Activated naive CD4-positive, alpha-beta T cell treated with anti-CD3 and anti-CD28 coated beads for 36 hours (primary cell): ENCODE data around the gene ZFTA. TPM values are rescaled to one million over a fixed set of nuclear protein-coding genes. Genes with fewer than 3 reads are reported as not detected.

Experiments
- CTCF ChIA-PET: fragments of 350-600 bp; sonication (Branson Sonifier 250); formaldehyde crosslinking; loops from one replicate; lab custom pipeline; 2021; ENCODE audit warnings: antibody characterized with exemption; lab: Charles Lee
- DNase-seq: peaks from one replicate; pipeline ENCODE4 v3.0.0-alpha.2; 2020
- H3K27ac Mint-ChIP-seq: one replicate; pipeline ENCODE4 v1.8.0; 2021; ENCODE audit warnings: mild to moderate bottlenecking, mixed read lengths
- H3K27me3 Mint-ChIP-seq: one replicate; pipeline ENCODE4 v1.8.0; 2021; ENCODE audit warnings: low read depth, mixed read lengths
- H3K36me3 Mint-ChIP-seq: one replicate; pipeline ENCODE4 v1.8.0; 2021; ENCODE audit warnings: low read depth, mixed read lengths
- H3K4me1 Mint-ChIP-seq: one replicate; pipeline ENCODE4 v1.8.0; 2021; ENCODE audit warnings: low read depth, mixed read lengths
- H3K4me3 Mint-ChIP-seq: one replicate; pipeline ENCODE4 v1.8.0; 2021; ENCODE audit warnings: mild to moderate bottlenecking, moderate library complexity, mixed read lengths
- H3K9me3 Mint-ChIP-seq: one replicate; pipeline ENCODE4 v1.8.0; 2021; ENCODE audit warnings: mixed read lengths
- intact Hi-C: fragments of 100-400 bp; cut with micrococcal nuclease; formaldehyde crosslinking; loops from one replicate; pipeline ENCODE4 v1.15.1; 2023
- total RNA-seq, 2 experiments: library from RNA; stranded (reverse); gene quantifications; one replicate each; pipeline ENCODE4 v1.2.3, GENCODE V29; 2021

ZFTA gene
- total RNA-seq, 2 experiments from 2014 or later: 0.91 TPM

DNA sequence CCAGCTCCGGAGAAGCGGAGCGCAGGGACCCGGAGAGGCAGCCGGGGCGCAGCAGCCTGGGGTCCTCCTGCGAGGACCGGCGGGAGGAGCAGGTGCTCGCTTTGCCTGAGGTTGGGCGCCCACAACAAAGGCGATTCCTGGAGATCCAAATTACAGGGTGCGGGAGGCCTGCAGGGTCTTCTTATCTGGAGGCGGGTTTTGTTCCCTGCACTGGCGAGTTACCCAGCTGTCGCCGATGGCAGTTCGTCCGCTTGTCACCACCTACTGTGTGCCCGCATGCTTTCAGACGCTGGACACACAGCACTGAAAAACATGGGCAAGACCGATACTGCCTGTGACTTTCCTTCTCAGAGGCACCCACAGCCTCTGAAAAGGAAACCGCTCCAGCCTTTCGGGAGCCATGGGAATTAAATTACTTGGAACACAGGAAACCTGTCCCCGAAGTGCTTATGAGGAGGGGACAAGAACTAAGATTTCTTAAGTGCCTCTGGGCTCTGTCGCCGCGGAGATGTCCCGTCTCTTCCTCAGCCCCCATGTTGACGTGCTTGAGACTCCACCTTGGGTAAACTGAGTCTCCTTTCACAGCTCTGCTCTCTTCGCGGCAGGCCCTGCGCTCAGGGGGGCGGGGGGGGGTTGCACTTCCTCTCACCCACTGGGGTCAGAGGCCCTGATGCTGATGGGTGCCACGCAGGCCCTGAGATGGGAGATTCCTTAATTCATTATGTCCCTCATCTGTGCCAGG, 1.3 kb upstream of the ZFTA start:
- no peak overlapping the region for H3K27ac Mint-ChIP-seq
- intact Hi-C loops: loop anchor here (2.0 to 5.0 kb wide), 3 partner anchors 69 to 167 kb away; partner anchors contain the start of genes MARK2 and NAA40
- CTCF ChIA-PET: interaction anchor here (0.6 kb wide), 1 partner anchor 131 kb away, joined by 3 read pairs; no protein-coding TSS in a partner anchor
- H3K9me3 Mint-ChIP-seq: no peaks in the 10 kb centered on the region
- H3K4me1 Mint-ChIP-seq: peaks cover 11% of the 10 kb centered on the region
- H3K36me3 Mint-ChIP-seq: peaks cover 2% of the 10 kb centered on the region
- peaks cover 12% of the 10 kb centered on the region for H3K27me3 Mint-ChIP-seq
- peak overlapping the region; percentile 50 for H3K4me3 Mint-ChIP-seq
- no peak for DNase-seq

DNA sequence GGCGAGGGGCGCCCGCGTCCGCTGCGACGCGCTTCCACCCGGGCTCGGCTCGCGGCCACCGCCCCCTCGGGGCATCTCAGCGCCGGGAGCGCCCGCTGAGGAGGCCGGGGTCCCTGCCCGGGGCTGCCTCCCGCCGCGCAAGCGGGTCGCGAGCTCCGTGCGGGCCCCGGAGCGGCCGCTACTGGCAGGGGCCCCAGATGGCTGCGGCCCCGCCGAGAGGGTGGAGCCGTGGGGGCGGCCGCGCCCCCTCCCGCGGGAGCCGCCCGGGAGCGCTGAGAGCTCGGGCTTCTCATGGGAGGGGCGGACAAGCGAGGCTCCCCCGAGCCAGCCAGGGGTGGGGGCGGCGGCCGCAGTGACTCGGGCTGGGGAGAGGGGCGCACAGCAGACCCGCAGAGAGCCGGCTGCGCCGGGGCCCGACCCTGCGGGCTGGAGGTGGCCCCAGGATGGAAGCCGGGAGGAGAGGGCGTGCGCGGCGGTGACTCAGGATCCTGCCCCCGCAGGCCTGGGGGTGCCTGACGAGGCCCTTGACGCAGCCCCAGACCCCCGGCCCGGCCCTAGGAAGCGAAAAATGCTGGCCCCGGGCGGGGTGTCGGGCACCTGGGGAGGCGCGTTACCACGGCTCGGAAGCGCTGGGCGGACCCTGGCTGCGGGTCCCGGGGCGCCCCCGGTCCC, 603 bp upstream of the ZFTA start:
- H3K4me3 Mint-ChIP-seq: peak overlapping the region; percentile 32
- peak; percentile 32 for DNase-seq
- CTCF ChIA-PET: interaction anchor here (2.9 to 3.0 kb wide), 2 partner anchors 12 to 176 kb away, joined by 10 to 17 read pairs; no protein-coding TSS in a partner anchor
- intact Hi-C loops: loop anchor here (2.0 to 5.0 kb wide), 3 partner anchors 70 to 168 kb away; partner anchors contain the start of genes MARK2 and NAA40
- no peak overlapping the region for H3K27ac Mint-ChIP-seq
- peaks cover 11% of the 10 kb centered on the region for H3K4me1 Mint-ChIP-seq
- H3K36me3 Mint-ChIP-seq: peaks cover 2% of the 10 kb centered on the region
- H3K27me3 Mint-ChIP-seq: peaks cover 12% of the 10 kb centered on the region
- no peaks in the 10 kb centered on the region for H3K9me3 Mint-ChIP-seq

DNA sequence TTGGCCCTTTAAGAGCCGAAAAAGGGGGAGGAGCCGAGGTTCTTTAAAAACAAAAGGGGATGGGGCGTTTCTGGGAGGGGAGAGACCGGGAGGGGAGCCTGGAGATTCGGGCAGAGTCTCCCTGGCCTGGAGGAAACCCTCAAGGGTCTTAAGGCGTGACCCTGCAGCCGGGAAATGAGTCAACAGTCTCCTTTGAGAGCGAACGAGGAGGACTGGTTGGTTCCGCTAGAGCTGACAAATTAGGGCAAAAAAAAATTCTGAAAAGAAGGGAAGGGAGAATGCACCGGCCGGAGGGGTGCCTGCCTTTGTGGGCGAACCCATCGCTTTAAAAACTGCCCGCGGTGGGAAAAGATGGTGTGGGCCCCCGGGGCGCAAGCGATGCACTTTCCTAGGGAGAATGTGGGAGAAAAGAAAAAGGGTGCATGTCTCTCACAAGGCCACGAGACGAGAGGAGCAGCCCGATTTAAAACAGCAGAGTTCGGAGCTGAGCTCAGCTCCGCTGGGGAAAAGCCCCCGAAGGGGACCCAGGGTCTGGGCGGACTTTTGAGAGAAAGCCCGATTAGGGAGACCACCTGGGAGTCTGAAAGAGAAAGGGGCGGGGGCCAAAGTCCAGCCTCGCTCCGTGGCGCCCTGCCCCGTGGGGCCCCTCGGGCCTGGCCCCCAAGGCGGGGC, 874 bp downstream of the ZFTA start:
- Mint-ChIP-seq H3K27me3 (peaks cover 12% of the 10 kb centered on the region), H3K4me1 (peaks cover 11% of the 10 kb centered on the region), H3K9me3 (no peaks in the 10 kb centered on the region), H3K36me3 (peaks cover 2% of the 10 kb centered on the region), H3K4me3 (peak overlapping the region; percentile 88), H3K27ac (no peak overlapping the region)
- peak; percentile 34 for DNase-seq
- intact Hi-C loops: loop anchor here (1.0 to 5.0 kb wide), 4 partner anchors 71 to 381 kb away; partner anchors contain the start of genes MARK2 and NAA40
- CTCF ChIA-PET: interaction anchor here (0.6 to 3.0 kb wide), 12 partner anchors 11 to 313 kb away, joined by 3 to 17 read pairs (median 4); no protein-coding TSS in a partner anchor

DNA sequence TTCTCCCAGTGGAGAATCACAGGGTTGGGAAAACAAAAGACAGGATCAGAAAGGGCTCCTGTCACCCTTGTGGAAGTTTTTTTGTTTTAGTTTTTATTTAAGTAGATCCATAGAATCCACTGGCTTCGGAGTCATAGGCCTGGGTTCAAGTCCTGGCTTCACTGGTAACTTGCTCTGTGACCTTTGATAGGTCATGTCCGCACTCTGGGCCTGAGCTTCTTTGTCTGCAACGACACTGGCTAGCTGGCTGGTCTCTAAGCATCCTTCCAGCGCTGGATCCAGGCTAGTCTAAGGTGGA, 1.4 kb downstream of the ZFTA start:
- no peak for DNase-seq
- H3K36me3 Mint-ChIP-seq: peaks cover 2% of the 10 kb centered on the region
- peaks cover 10% of the 10 kb centered on the region for H3K27me3 Mint-ChIP-seq
- no peak overlapping the region for H3K27ac Mint-ChIP-seq
- H3K4me1 Mint-ChIP-seq: peaks cover 11% of the 10 kb centered on the region
- intact Hi-C loops: loop anchor here (5.0 kb wide), 1 partner anchor 170 kb away; the partner anchor contains the start of gene NAA40
- H3K9me3 Mint-ChIP-seq: no peaks in the 10 kb centered on the region
- CTCF ChIA-PET: interaction anchor here (0.6 to 3.0 kb wide), 11 partner anchors 10 to 312 kb away, joined by 3 to 17 read pairs (median 4); no protein-coding TSS in a partner anchor
- peak overlapping the region; percentile 88 for H3K4me3 Mint-ChIP-seq

DNA sequence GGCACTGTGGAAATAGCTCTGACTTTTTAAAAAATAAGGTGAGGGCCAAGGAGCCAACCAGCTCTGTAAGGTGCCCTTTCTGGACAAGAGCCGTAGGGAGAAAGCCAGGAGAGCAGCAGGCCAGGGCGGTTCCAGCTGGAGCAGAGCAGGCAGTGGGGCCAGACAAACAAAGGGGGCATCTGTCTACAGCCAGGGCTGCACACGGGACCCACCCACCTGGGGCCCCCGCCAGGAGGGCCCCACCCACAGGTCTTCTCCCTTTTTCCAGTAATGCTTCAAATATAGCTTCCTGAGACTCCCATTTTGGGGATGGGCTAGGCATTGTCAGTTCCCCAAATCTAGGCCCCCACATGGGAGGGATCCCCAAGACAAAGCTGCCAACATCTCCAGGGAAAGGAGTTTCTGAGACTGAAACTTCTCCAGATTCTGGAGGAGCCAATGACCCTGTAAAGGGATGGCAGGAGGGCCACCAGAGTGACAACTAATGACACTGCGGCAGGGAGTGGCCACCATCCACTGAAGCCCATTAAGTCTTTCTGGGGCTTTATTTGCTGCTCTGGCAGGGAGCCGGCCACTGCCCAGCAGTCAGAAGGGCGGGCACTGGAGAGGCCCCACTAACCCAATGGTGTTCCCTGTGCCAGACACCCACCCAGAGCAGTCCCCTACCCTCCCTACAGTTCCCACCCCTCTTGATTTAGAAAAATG, 1.9 kb downstream of the ZFTA start:
- peaks cover 11% of the 10 kb centered on the region for H3K4me1 Mint-ChIP-seq
- H3K9me3 Mint-ChIP-seq: no peaks in the 10 kb centered on the region
- H3K27ac Mint-ChIP-seq: no peak overlapping the region
- no peak for DNase-seq
- CTCF ChIA-PET: interaction anchor here (0.6 to 3.0 kb wide), 5 partner anchors 10 to 312 kb away, joined by 3 to 17 read pairs (median 7); no protein-coding TSS in a partner anchor
- H3K27me3 Mint-ChIP-seq: peaks cover 9% of the 10 kb centered on the region
- H3K36me3 Mint-ChIP-seq: peaks cover 2% of the 10 kb centered on the region
- intact Hi-C loops: loop anchor here (5.0 kb wide), 1 partner anchor 171 kb away; the partner anchor contains the start of gene NAA40
- no peak overlapping the region for H3K4me3 Mint-ChIP-seq

DNA sequence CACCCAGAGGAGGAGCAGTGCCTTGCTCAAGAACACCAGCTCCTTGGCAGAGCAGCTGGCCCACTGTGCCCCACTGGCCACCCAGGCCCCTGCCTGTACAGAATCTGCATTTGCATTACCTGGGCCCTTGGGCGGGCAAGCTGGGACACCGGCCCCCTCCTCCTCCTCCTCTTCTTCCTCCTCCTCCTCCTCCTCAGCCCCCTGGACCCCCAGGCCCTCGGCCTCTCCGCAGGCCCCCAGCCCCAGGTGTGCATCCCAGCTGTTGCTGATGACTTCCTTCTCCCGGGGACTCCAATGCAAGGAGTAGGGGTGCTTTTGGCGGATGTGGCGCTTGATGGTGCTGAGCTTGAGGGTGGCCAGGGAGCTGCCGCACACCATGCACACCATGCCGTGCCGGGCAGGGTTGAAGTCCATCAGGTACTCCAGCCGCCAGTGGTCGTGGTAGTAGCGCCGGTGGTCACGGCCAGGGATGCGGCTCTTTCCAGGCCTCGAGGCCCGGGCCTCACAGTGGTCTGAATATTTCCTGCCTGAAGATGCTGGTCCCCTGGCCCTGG, 2.8 kb downstream of the ZFTA start:
- Mint-ChIP-seq H3K27ac (no peak overlapping the region), H3K9me3 (no peaks in the 10 kb centered on the region), H3K27me3 (peaks cover 8% of the 10 kb centered on the region), H3K4me1 (peaks cover 11% of the 10 kb centered on the region), H3K36me3 (peaks cover 2% of the 10 kb centered on the region), H3K4me3 (no peak overlapping the region)
- intact Hi-C loops: loop anchor here (5.0 kb wide), 1 partner anchor 172 kb away; the partner anchor contains the start of gene NAA40
- no peak for DNase-seq
- CTCF ChIA-PET: interaction anchor here (1.5 to 2.9 kb wide), 2 partner anchors 72 to 179 kb away, joined by 7 to 17 read pairs; no protein-coding TSS in a partner anchor

DNA sequence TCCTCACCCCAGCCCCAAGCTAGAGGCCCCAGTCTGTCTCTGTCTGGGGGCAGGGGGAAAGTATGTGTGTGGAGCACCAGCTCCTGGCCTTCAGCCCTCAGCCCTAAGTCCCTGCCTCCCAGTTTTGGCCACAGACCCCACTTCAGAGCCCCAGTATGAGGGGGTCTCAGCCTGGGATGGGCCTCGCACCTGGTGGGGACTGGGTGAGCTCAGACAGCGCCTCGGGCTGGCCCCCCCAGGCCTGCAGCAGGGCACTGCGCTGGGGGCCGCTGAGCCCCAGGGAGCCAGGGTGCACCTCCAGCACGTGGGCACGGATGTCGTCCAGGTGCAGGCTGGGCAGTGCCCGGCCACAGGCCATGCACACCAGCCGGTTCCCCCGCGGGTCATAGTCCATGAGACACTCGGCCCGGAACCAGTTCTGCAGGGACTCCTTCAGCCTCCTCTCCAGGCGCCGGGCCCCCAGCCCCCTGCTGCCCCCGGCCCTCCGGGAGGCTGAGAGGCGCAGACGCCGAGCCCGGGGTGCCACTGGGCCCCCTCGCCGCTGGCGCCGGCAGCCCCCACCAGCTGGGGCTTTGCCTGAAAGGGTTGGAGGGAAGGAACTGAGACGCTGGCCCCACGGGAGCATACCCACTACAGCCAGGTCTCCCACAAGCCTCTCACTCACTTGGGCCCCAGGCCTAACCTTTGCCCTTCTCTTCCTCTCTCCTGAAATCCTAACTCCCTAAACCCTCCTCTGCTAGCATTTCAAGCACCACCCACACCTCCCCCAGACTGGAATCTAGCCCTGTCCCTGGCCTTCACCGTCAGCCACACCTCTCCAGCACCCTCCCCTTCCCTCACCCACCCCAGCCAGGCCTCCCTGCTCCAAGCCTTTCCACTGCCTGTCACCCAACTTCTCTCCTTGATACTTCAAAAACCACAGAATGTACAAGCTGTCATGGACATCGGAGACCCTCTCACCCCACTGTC, 3.6 kb downstream of the ZFTA start:
- intact Hi-C loops: loop anchor here (5.0 kb wide), 1 partner anchor 172 kb away; the partner anchor contains the start of gene NAA40
- Mint-ChIP-seq H3K9me3 (no peaks in the 10 kb centered on the region), H3K4me3 (no peak overlapping the region), H3K27ac (no peak overlapping the region), H3K36me3 (peaks cover 2% of the 10 kb centered on the region), H3K4me1 (peaks cover 8% of the 10 kb centered on the region), H3K27me3 (peaks cover 3% of the 10 kb centered on the region)
- no peak for DNase-seq
- CTCF ChIA-PET: no interaction called here

DNA sequence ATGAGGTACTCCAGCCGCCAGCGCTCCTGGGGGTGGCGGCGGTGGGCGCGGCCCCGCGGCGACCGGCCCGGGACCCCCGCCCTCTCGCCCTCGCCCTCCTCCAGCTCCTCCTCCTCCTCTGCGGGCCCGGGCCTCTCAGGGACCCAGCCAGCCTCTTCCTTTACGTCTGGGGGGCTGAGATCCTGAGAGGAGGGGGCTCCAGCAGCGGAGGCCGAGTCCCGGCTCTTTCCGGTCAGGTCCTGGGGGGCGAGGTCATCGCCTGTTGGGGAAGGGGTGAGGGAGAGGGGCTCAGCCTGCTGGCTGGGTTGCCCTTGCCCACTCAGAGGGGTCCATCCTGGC, 4.3 kb downstream of the ZFTA start:
- Mint-ChIP-seq H3K4me1 (peaks cover 6% of the 10 kb centered on the region), H3K36me3 (peaks cover 2% of the 10 kb centered on the region), H3K9me3 (no peaks in the 10 kb centered on the region), H3K27ac (no peak overlapping the region), H3K27me3 (no peaks in the 10 kb centered on the region), H3K4me3 (no peak overlapping the region)
- no peak for DNase-seq
- intact Hi-C loops: no loop called here
- CTCF ChIA-PET: no interaction called here

DNA sequence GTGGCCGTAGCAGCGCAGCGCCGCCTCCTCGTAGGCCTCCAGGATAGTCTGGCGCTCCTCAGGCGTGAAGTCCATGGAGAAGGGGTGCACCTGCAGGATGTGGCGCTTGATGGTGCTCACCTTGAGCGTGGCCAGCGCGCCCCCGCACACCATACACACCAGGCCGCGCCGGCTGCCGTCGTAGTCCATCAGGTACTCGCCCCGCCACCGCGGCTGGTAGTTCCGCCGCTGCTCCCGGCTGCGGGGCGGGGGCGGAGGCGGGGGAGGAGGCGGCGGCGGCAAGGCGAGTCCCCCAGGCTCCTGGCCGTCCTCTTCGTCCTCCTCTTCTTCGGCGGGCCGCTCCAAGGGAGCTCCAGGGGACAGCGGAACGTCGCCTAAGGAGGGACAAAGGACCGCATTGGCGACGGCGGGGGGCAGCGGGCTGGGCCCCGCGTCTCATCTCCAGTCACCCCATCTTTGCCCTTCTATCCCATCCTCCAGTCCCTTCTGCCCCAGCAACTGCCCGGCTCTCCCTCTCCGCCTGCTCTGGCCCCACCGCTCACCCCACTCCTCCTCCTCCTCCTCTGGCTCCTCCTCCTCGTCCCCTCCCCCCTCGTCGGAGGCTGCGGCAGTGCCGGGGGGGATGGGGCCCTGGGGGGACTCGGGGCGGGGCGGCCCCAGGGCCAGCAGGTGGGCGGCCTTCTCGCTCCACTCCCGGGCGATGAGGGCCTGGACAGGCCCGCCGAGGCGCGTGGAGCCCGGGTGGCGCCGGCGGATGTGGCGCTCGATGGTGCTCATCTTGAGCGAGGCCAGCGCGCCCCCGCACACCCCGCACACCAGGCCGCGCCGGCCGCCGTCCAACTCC, 4.9 kb downstream of the ZFTA start:
- H3K4me1 Mint-ChIP-seq: peaks cover 6% of the 10 kb centered on the region
- H3K4me3 Mint-ChIP-seq: no peak overlapping the region
- H3K27ac Mint-ChIP-seq: no peak overlapping the region
- no peaks in the 10 kb centered on the region for H3K27me3 Mint-ChIP-seq
- intact Hi-C loops: no loop called here
- no peak for DNase-seq
- CTCF ChIA-PET: interaction anchor here (0.6 kb wide), 1 partner anchor 24 kb away, joined by 3 read pairs; no protein-coding TSS in a partner anchor
- peaks cover 2% of the 10 kb centered on the region for H3K36me3 Mint-ChIP-seq
- no peaks in the 10 kb centered on the region for H3K9me3 Mint-ChIP-seq
